GM19324 (cell line): Measurements from ENCODE around the gene LANCL2.
"Not testable (repeated sequence)": the region's sequence is repeated elsewhere in the genome, so short reads cannot be mapped to it uniquely, and the experiment has no call there.

Source experiments
- ATAC-seq: cut with Tn5 transposase; IDR thresholded peaks from one replicate; pipeline ENCODE4 v1.9.1; 2021; ENCODE audit warnings: mild to moderate bottlenecking, moderate library complexity; ENCODE audit not compliant: unreplicated experiment, low FRiP score

The LANCL2 gene

DNA sequence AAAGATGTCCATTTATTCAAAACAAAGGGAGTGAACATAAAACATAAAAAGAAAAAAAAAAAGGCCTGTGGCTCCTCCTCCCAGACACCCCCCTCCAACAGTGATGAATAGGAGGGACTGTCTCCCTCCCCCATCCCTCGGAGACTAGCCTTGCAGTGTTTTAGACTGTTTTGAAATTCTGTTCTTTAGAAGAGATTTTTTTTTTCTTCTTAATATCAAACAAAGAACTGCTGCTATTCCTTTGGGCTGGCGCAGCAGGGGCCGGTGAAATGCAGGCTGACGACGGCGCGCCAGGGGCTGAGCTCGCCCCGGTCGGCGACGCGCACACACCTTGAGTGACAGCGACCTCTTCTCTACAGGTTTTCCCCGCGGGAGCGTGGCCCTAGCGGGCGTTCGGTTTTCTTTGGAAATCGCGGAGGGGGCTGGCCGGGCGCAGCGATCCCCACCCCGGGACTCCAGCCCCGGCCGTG lies at the start of gene LANCL2:
LANCL2 (plus strand) TSS at position 133 of the 470 bp plus-strand sequence. CDS start 689 bp downstream, outside the sequence.
- peak; percentile 13 for ATAC-seq

GRCh38 chr7:55325371-55325792 lies 39.8 kb upstream of the LANCL2 start:
- ATAC-seq = no peak

DNA sequence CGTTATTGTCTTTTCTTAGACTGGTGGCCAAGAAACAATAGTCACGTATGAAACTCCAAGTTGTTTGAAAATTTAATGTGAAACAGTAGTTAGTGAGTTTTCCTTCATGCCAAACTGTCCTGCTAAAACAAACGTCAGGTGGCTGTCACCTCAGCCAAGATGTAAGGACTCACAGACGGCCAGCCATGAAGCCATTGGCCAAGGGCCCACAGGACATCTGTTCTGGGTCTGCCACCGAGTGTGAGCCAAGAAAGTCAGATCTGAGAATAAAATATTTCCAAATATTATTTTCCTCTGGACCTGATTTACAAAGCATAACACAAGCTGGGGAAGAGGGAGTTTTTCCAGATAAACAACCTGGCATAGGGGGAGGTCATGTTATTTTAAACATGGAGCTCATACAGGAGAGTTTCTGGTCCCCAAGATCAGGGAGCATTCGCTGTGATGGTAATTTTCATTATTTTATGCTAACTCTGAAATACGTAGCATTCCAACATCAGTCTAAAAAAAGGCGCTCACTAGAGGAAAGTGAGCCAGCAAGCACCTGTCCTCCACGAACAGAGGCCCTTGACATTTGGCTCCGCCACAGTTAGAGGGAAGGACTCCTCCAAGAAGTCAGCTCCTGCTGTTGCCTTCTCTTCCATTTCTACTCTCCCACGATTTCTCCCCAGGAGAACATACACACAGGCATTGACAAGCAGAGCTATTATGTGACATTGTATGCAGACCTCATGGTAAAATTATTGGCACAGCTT lies 38.9 kb upstream of the LANCL2 start:
- no peak for ATAC-seq

DNA sequence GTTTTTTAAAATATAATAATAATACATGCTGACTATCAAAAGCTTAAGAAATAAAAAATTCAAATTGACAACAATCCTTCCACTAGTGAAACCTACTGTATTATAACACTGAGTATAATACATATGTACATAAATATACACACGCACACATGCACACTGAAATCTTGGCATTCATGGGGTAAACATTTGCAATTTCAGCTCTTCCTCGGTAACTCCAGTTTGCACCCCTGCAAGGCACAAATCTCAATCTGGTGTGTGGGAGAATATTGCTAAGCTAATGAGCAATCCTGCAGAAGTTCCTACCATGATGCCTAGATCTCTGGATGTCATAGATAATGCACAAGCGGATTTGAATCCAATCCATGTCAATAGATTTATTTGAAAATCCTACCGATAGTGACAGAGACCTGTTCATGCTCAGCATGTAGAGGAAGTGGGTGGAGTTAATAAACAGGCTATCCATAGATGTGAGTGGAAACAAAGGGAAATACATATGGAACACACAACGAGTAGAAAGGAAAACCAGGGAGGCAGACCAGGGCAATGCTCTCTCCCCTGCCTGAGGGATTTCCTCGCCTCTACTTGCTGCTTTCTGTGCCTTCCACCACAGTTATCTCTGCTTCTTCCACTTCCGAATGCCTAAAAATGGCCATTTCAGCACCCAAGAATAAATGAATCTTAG lies 38.1 kb upstream of the LANCL2 start:
- ATAC-seq = no peak

DNA sequence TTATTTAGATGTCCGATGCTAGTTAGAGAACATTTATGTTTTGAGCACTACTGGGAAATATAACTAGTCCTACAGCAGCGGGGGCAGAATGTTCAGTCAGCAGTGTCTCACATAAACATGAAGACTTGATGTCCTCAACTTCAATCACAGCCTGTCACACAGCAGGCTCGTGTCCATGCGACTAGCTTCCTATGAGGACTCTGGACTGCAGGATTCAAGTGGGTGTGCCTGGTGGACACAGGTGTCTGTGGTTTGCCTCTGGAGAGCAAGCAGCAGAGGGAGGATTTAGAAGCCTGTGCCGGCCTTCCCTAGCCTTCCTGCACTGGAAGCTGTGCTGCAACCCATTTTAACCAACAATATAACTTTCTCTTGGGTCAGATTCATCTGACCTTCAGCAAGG lies 30.0 kb upstream of the LANCL2 start:
- ATAC-seq = no peak

DNA sequence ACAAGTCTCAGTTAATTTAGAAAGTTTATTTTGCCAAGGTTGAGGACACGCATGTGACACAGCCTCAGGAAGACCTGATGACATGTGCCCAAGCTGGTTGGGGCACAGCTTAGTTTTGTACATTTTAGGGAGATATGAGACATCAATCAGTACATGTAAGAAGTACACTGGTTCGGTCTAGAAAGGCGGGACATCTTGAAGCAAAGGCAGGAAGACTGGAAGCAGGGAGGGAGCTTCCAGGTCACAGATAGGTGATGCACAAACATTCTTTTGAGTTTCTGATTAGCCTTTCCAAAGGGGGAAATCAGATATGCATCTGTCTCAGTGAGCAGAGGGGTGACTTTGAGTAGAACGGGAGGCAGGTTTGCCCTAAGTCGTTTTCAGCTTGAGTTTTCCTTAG lies 29.4 kb upstream of the LANCL2 start:
- ATAC-seq = no peak

- ATAC-seq = no peak
Measured at GRCh38 chr7:55336540-55336939, 28.6 kb upstream of the LANCL2 start.

GRCh38 chr7:55339033-55340000 lies 25.8 kb upstream of the LANCL2 start:
- ATAC-seq = no peak

GRCh38 chr7:55342216-55342871 lies 22.8 kb upstream of the LANCL2 start:
- no peak for ATAC-seq

- no peak for ATAC-seq
Measured at GRCh38 chr7:55343002-55343781, 21.9 kb upstream of the LANCL2 start.

GRCh38 chr7:55343860-55344606 lies 21.1 kb upstream of the LANCL2 start:
- no peak for ATAC-seq

GRCh38 chr7:55344840-55345239 lies 20.3 kb upstream of the LANCL2 start:
- ATAC-seq = no peak

GRCh38 chr7:55345292-55345691 lies 19.8 kb upstream of the LANCL2 start:
- no peak for ATAC-seq

DNA sequence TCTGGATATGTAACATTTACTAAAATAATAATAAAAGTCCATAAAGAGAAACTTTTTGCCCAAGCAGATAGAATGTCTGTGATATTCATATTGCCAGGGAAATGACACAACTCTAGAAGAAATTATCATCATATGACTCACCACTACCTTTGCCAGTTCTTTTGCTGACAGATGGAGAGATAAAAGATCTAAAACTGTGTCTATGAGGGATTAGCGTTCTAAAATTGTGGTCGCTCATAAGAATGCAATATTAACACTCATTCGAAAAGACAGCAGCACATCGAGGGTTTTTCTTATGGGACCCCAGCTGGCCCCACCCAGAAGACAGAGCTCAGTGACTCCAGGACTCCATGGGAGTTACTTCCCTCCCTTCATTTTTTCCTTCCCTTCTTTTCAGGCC lies 16.6 kb upstream of the LANCL2 start:
- no peak for ATAC-seq

- ATAC-seq = no peak
Measured at GRCh38 chr7:55349121-55349520, 16.0 kb upstream of the LANCL2 start.

DNA sequence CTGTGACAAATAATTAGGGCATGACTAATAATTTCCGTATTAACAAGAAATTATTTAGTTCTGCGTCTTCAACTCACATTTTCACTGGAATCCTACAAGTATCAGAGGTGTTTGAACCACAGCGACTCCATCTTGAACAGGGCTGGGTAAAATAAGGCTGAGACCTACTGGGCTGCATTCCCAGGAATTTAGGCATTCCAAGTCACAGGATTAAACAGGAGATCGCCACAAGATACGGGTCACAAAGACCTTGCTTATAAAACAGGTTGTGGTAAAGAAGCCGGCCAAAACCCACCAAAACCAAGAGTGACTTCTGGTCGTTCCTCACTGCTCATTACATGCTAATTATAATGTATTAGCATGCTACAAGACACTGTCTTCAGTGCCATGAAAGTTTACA lies 14.9 kb upstream of the LANCL2 start:
- no peak for ATAC-seq

DNA sequence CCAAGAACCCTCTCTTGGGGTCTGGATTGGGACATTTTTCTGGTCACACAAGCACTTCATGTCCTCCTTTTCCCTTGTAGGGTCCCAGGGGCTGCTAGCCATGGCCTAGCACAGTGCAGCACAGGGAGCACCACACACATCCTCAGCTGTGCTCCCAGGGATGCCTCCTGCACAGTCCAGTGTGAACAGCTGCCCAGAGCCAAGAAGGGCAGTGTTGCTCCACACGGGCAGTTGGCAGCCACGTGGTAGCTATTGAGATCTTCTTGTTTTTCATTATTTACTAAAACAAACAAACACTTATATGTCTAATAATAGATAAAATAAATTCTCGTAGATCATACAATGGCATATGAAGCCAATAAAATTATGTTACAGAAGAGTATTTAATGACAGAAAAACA lies 13.9 kb upstream of the LANCL2 start:
- no peak for ATAC-seq

DNA sequence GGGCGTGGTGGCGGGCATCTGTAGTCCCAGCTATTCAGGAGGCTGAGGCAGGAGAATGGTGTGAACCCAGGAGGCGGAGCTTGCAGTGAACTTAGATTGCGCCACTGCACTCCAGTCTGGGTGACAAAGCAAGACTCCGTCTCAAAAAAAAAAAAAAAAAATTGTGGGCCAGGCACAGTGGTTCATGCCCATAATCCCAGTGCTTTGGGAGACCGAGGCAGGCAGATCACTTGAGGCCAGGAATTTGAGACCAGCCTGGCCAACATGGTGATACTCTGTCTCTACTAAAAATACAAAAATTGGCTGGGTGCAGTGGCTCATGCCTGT lies 12.2 kb upstream of the LANCL2 start:
- not testable (repeated sequence) for ATAC-seq

GRCh38 chr7:55360486-55360885 lies 4.7 kb upstream of the LANCL2 start:
- ATAC-seq = no peak
